A549 (cell line): ENCODE data around the gene CLDN7. TPM values are rescaled to one million over a fixed set of nuclear protein-coding genes. Genes with fewer than 3 reads are reported as not detected.

ENCODE experiments used
- ATAC-seq, 2 experiments: fragments of 200-7000 bp in 1 of 2; fragments of >200 bp in 1 of 2; cut with Nextera tagmentation in 1 of 2; cut with Tn5 transposase in 1 of 2; 3 replicates each; pipeline versions ENCODE4 v1.8.0 to v1.9.1; 2018 to 2020; ENCODE audit warnings: mild to moderate bottlenecking in 1 of 2, moderate library complexity in 1 of 2
- CTCF ChIA-PET: fragments of 300-600 bp; sonication (Branson Sonifier 250); formaldehyde crosslinking; extraction: SDS; loops from one replicate; lab custom pipeline; 2021; ENCODE audit warnings: antibody characterized with exemption, inconsistent platforms; lab: Yijun Ruan, JAX
- POLR2A ChIA-PET: fragments of 350-600 bp; formaldehyde crosslinking; extraction: SDS; loops from one replicate; lab custom pipeline; 2021; ENCODE audit warnings: antibody characterized with exemption, inconsistent platforms; lab: Yijun Ruan, JAX
- DNase-seq, 2 experiments: peaks; one replicate each; pipeline versions ENCODE4 v3.0.0 to v3.0.0-alpha.2; 2011 to 2016; ENCODE audit warnings: low read depth in 1 of 2, low spot score in 1 of 2
- FAIRE-seq: peaks from 2 replicates; lab custom pipeline; 2011; peaks lifted over from hg19 to GRCh38; lab: Jason Lieb, UNC
- H3K27ac ChIP-seq, 2 experiments: fragments of >200 bp; sonication (Bioruptor Twin); formaldehyde crosslinking; 3 replicates each; pipeline ENCODE4 v1.5.1; 2016 to 2017
- H3K4me1 ChIP-seq: fragments of >200 bp; sonication (Bioruptor Twin); formaldehyde crosslinking; 3 replicates; pipeline ENCODE4 v1.6.1; 2016
- H3K4me2 ChIP-seq: fragments of >200 bp; sonication (Bioruptor Twin); formaldehyde crosslinking; 3 replicates; pipeline ENCODE4 v1.6.1; 2016
- H3K4me3 ChIP-seq: fragments of >200 bp; sonication (Bioruptor Twin); formaldehyde crosslinking; 3 replicates; pipeline ENCODE4 v1.5.1; 2016
- H3K9me3 ChIP-seq: fragments of >200 bp; sonication (Bioruptor Twin); formaldehyde crosslinking; 3 replicates; pipeline ENCODE4 v1.6.1; 2016
- BCL3 ChIP-seq: fragments of >200 bp; sonication (Bioruptor Twin); formaldehyde crosslinking; IDR thresholded peaks from 3 replicates; pipeline ENCODE4 v1.6.1; 2016
- BHLHE40 ChIP-seq: IDR thresholded peaks from 2 replicates; pipeline ENCODE4 v1.6.1; 2012; ENCODE audit warnings: low read depth, low read length, inconsistent platforms
- CBX8 ChIP-seq: fragments of 200-600 bp; sonication (generic); IDR thresholded peaks from 2 replicates; pipeline ENCODE4 v1.6.1; 2016
- CHD4 ChIP-seq: fragments of 200-600 bp; sonication (generic); IDR thresholded peaks from 2 replicates; pipeline ENCODE4 v1.6.1; 2016; ENCODE audit warnings: antibody characterized with exemption, mild to moderate bottlenecking, borderline replicate concordance
- EHF ChIP-seq: fragments of 250-450 bp; sonication (Bioruptor Pico); IDR thresholded peaks from 2 replicates; pipeline ENCODE4 v1.5.0; 2020; ENCODE audit warnings: mild to moderate bottlenecking
- ELK1 ChIP-seq: fragments of 150-350 bp; IDR thresholded peaks from 2 replicates; pipeline ENCODE4 v1.6.1; 2014; ENCODE audit warnings: low read depth, mild to moderate bottlenecking, low read length
- EP300 ChIP-seq, 2 experiments: fragments of >200 bp; sonication (Bioruptor Twin); formaldehyde crosslinking; IDR thresholded peaks; 2 replicates in 1 of 2; 3 replicates in 1 of 2; pipeline ENCODE4 v1.6.1; 2016 to 2017
- ESRRA ChIP-seq: fragments of 150-350 bp; IDR thresholded peaks from 2 replicates; pipeline ENCODE4 v1.6.1; 2014; ENCODE audit warnings: mild to moderate bottlenecking, low read length, borderline replicate concordance
- FOSB ChIP-seq: fragments of 250-450 bp; sonication (Bioruptor Pico); IDR thresholded peaks from 2 replicates; pipeline ENCODE4 v1.5.0; 2020; ENCODE audit warnings: mild to moderate bottlenecking, moderate library complexity
- HMGXB4 ChIP-seq: fragments of 250-450 bp; sonication (Bioruptor Pico); IDR thresholded peaks from 2 replicates; pipeline ENCODE4 v1.5.0; 2021; ENCODE audit warnings: mild to moderate bottlenecking, moderate library complexity, borderline replicate concordance
- HOXB13 ChIP-seq: fragments of 250-450 bp; sonication (Bioruptor Pico); IDR thresholded peaks from 2 replicates; pipeline ENCODE4 v1.5.0; 2020; ENCODE audit warnings: low read depth, mild to moderate bottlenecking, moderate library complexity
- JUN ChIP-seq, 2 experiments: fragments of >200 bp; sonication (Bioruptor Twin); formaldehyde crosslinking; IDR thresholded peaks; 2 replicates in 1 of 2; 3 replicates in 1 of 2; pipeline ENCODE4 v1.6.1; 2016 to 2017
- JUNB ChIP-seq: fragments of >200 bp; sonication (Bioruptor Twin); formaldehyde crosslinking; IDR thresholded peaks from 2 replicates; pipeline ENCODE4 v1.6.1; 2016
- KDM5A ChIP-seq: fragments of 200-600 bp; sonication (generic); IDR thresholded peaks from 2 replicates; pipeline ENCODE4 v1.6.1; 2016; ENCODE audit warnings: antibody characterized with exemption, mild to moderate bottlenecking
- MYC ChIP-seq: IDR thresholded peaks from 2 replicates; pipeline ENCODE4 v1.6.1; 2012; ENCODE audit warnings: mild to moderate bottlenecking, inconsistent platforms, low read length, improper control_type of control experiment, borderline replicate concordance
- NPAS2 ChIP-seq: fragments of 250-450 bp; sonication (Bioruptor Pico); IDR thresholded peaks from 2 replicates; pipeline ENCODE4 v1.8.0; 2022; ENCODE audit warnings: mild to moderate bottlenecking, moderate library complexity, borderline replicate concordance
- PHF8 ChIP-seq: fragments of 200-600 bp; sonication (generic); IDR thresholded peaks from 2 replicates; pipeline ENCODE4 v1.6.1; 2016; ENCODE audit warnings: low read depth, mild to moderate bottlenecking, antibody characterized with exemption, moderate library complexity, borderline replicate concordance
- RARB ChIP-seq: fragments of 250-450 bp; sonication (Bioruptor Pico); IDR thresholded peaks from 2 replicates; pipeline ENCODE4 v1.8.0; 2021; ENCODE audit warnings: mild to moderate bottlenecking, moderate library complexity
- RCOR1 ChIP-seq: fragments of 150-350 bp; IDR thresholded peaks from 2 replicates; pipeline ENCODE4 v1.6.1; 2014; ENCODE audit warnings: antibody characterized with exemption, low read length, low read depth
- RFX5 ChIP-seq: fragments of 450-650 bp; IDR thresholded peaks from 2 replicates; pipeline ENCODE4 v1.7.1; 2014; ENCODE audit warnings: antibody characterized with exemption, mild to moderate bottlenecking, moderate library complexity
- RNF2 ChIP-seq: fragments of 200-600 bp; sonication (generic); IDR thresholded peaks from 2 replicates; pipeline ENCODE4 v1.6.1; 2016; ENCODE audit warnings: low read depth, mild to moderate bottlenecking, antibody characterized with exemption, moderate library complexity, borderline replicate concordance
- SMC3 ChIP-seq: fragments of >200 bp; sonication (Bioruptor Twin); formaldehyde crosslinking; IDR thresholded peaks from 3 replicates; pipeline ENCODE4 v1.6.1; 2018; ENCODE audit warnings: inconsistent platforms
- SREBF2 ChIP-seq: fragments of 450-650 bp; IDR thresholded peaks from 2 replicates; pipeline ENCODE4 v1.6.1; 2014; ENCODE audit warnings: mild to moderate bottlenecking, moderate library complexity
- TP53 ChIP-seq: fragments of 250-450 bp; sonication (Bioruptor Pico); IDR thresholded peaks from 2 replicates; pipeline ENCODE4 v1.5.0; 2021; ENCODE audit warnings: mild to moderate bottlenecking, moderate library complexity
- USF2 ChIP-seq: fragments of 450-650 bp; IDR thresholded peaks from 2 replicates; pipeline ENCODE4 v1.6.1; 2014; ENCODE audit warnings: antibody characterized with exemption
- ZC3H11A ChIP-seq: fragments of 450-650 bp; IDR thresholded peaks from 2 replicates; pipeline ENCODE4 v1.6.1; 2014; ENCODE audit warnings: antibody characterized with exemption, mild to moderate bottlenecking
- ZFP36 ChIP-seq: fragments of 450-650 bp; IDR thresholded peaks from 2 replicates; pipeline ENCODE4 v1.6.1; 2014; ENCODE audit warnings: borderline replicate concordance; ENCODE audit not compliant: partially characterized antibody
- ZSCAN20 ChIP-seq: fragments of 250-450 bp; sonication (Bioruptor Pico); IDR thresholded peaks from 2 replicates; pipeline ENCODE4 v1.8.0; 2022; ENCODE audit warnings: mild to moderate bottlenecking, moderate library complexity
- WGBS: methylation state at CpG from one replicate; pipeline ENCODE4 v1.1.6; 2017; ENCODE audit errors: missing lambda C conversion rate; 5-methylcytosine and 5-hydroxymethylcytosine counted together
- polyA plus RNA-seq, 4 experiments: library from polyadenylated mRNA; depleted of rRNA in 3 of 4; stranded (reverse); fragments of >200 nt; fragmentation: RNase III in 1 of 4; extraction: RNeasy Plus Mini Kit Qiagen cat#74134 plus additional on column Dnase treatment in 1 of 4; gene quantifications; 2 replicates in 3 of 4; 3 replicates in 1 of 4; pipeline ENCODE4 v1.2.3, GENCODE V29; 2011 to 2017
- TF ChIP-seq, protein P1 (sequence below): IDR thresholded peaks from 2 replicates; pipeline ENCODE4 v1.6.1; 2012
- TF ChIP-seq, protein P2 (sequence below): IDR thresholded peaks from 2 replicates; pipeline ENCODE4 v1.6.1; 2012; ENCODE audit warnings: low read depth, borderline replicate concordance
- TF ChIP-seq, protein P3 (sequence below): fragments of >200 bp; sonication (Bioruptor Twin); formaldehyde crosslinking; IDR thresholded peaks from 2 replicates; pipeline ENCODE4 v1.6.1; 2016
- TF ChIP-seq, protein P4 (sequence below): fragments of >200 bp; sonication (Bioruptor Twin); formaldehyde crosslinking; IDR thresholded peaks from 3 replicates; pipeline ENCODE4 v1.5.1; 2016

Gene CLDN7
- polyA plus RNA-seq, 2 of the 4 experiments (the other 2 are of a cell fraction), result 0.97 to 4.2 TPM

DNA sequence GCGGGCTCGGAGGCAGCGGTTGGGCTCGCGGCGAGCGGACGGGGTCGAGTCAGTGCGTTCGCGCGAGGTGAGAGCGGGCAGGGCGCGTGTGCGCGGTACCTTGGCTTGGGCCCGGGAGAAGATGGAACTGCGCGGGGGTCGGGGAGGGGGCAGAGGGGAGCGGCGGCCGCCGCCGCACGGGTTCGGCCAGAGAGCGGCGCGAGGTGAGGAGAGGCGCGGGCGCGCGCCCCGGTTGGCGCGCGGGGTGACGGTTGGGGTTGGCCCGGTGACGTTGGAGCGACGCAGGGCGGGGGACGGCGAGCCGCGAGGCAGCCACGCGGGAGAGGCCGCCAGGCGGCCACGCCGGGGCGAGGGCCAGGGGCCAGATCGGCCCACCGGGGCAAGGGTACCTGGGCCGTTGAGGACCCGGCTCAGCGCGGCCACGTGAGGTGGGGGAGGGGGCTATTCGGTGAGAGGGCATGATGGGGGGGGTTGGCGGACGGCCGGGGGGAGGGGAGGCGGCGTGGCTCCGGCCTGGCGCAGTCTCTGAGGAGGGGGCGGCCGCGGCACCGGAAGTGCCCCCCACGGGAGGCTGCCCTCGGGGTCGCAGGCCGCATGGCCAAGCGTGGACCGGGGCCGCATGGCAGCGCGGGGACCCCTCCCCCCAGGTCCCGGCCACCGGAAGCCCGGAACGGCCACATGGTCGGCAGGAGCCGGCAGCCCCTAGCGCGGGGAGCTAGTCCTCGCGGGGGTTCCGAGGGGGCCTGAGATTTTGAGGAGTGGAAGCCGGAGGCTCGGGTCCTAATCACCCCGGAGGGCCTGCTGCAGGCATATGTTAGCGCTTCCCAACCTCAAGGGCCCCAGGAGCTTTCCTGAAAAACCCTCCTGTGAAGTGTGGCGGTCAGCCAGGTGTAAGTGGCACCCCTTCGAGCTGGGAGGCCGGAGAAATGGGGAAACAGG, 45.7 kb upstream of the CLDN7 start:
- peak; percentile 52 for DNase-seq
- no peak for FAIRE-seq
- H3K4me1 ChIP-seq, result peaks cover 37% of the 10 kb centered on the region
- peak overlapping the region; percentile 98 for H3K4me3 ChIP-seq
- CTCF ChIA-PET, result interaction anchor here (0.9 to 4.5 kb wide), 4 partner anchors 10 to 36 kb away, joined by 3 to 22 read pairs (median 5); no protein-coding TSS in a partner anchor
- peak; percentile 7 to 44 for ATAC-seq
- peak overlapping the region; percentile 95 for H3K4me2 ChIP-seq
- 1% methylated on average over 17 of the region's 104 CpGs for WGBS
- POLR2A ChIA-PET, result interaction anchor here (0.5 to 1.1 kb wide), 2 partner anchors 96 to 176 kb away, joined by 3 to 4 read pairs; partner anchors contain the start of genes POLR2A and TMEM256
- H3K9me3 ChIP-seq, result no peaks in the 10 kb centered on the region
- peak overlapping the region; percentile 98 to 100 for H3K27ac ChIP-seq
- TF ChIP-seq, protein P1, sequence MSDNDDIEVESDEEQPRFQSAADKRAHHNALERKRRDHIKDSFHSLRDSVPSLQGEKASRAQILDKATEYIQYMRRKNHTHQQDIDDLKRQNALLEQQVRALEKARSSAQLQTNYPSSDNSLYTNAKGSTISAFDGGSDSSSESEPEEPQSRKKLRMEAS, result peak; percentile 97
- peak; percentile 85 for TF ChIP-seq TP53 (CRISPR knock-in tag)
- no peak for TF ChIP-seq JUNB
- TF ChIP-seq MYC, result peak; percentile 99
- no peak for TF ChIP-seq SREBF2
- TF ChIP-seq, protein P2, sequence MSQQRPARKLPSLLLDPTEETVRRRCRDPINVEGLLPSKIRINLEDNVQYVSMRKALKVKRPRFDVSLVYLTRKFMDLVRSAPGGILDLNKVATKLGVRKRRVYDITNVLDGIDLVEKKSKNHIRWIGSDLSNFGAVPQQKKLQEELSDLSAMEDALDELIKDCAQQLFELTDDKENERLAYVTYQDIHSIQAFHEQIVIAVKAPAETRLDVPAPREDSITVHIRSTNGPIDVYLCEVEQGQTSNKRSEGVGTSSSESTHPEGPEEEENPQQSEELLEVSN, result no peak
- TF ChIP-seq PHF8, result peak; percentile 57
- TF ChIP-seq, protein P3, sequence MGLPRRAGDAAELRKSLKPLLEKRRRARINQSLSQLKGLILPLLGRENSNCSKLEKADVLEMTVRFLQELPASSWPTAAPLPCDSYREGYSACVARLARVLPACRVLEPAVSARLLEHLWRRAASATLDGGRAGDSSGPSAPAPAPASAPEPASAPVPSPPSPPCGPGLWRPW, result no peak
- no peak for TF ChIP-seq ZC3H11A
- TF ChIP-seq HOXB13, result no peak
- TF ChIP-seq RARB (CRISPR knock-in tag), result no peak
- TF ChIP-seq RFX5, result no peak
- no peak for TF ChIP-seq BHLHE40
- TF ChIP-seq ZSCAN20 (CRISPR knock-in tag), result no peak
- TF ChIP-seq CHD4, result no peak
- no peak for TF ChIP-seq USF2
- TF ChIP-seq JUN (IDR thresholded peaks at IDR 0.05), result peak in 1 of 2 experiments; percentile 71; a peak in 4 of 5 replicates
- TF ChIP-seq CBX8, result no peak
- TF ChIP-seq FOSB (CRISPR knock-in tag), result peak; percentile 80; the same call in 1 of the 2 replicates
- no peak for TF ChIP-seq EP300 (IDR thresholded peaks at IDR 0.05)
- TF ChIP-seq ELK1, result no peak
- TF ChIP-seq BCL3, result no peak
- no peak for TF ChIP-seq ZFP36
- no peak for TF ChIP-seq KDM5A
- TF ChIP-seq HMGXB4 (CRISPR knock-in tag), result no peak; the same call in 1 of the 2 replicates
- no peak for TF ChIP-seq ESRRA
- TF ChIP-seq, protein P4, sequence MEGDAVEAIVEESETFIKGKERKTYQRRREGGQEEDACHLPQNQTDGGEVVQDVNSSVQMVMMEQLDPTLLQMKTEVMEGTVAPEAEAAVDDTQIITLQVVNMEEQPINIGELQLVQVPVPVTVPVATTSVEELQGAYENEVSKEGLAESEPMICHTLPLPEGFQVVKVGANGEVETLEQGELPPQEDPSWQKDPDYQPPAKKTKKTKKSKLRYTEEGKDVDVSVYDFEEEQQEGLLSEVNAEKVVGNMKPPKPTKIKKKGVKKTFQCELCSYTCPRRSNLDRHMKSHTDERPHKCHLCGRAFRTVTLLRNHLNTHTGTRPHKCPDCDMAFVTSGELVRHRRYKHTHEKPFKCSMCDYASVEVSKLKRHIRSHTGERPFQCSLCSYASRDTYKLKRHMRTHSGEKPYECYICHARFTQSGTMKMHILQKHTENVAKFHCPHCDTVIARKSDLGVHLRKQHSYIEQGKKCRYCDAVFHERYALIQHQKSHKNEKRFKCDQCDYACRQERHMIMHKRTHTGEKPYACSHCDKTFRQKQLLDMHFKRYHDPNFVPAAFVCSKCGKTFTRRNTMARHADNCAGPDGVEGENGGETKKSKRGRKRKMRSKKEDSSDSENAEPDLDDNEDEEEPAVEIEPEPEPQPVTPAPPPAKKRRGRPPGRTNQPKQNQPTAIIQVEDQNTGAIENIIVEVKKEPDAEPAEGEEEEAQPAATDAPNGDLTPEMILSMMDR, result no peak
- no peak for TF ChIP-seq RCOR1
- TF ChIP-seq NPAS2 (CRISPR knock-in tag), result no peak
- peak; percentile 33; the same call in 1 of the 2 replicates for TF ChIP-seq EHF
- no peak for TF ChIP-seq RNF2
- no peak for TF ChIP-seq SMC3
